ENCODE results near the gene BTBD17. TPM values are rescaled to one million over a fixed set of nuclear protein-coding genes. Genes with fewer than 3 reads are reported as not detected.

The BTBD17 gene
- total RNA-seq, result 8.9 TPM

GRCh38 chr17:74361230-74362068 lies at the start of gene BTBD17:
Gene BTBD17, minus strand, starts transcription at chr17:74361868. Its CDS starts 49 bp downstream, at chr17:74361819.

GRCh38 chr17:74367206-74367605 lies 5.5 kb upstream of the BTBD17 start, which contains the start of gene GPR142:
Gene GPR142, plus strand, starts transcription at chr17:74367506. Its CDS starts 2,035 bp downstream, at chr17:74369541.

GRCh38 chr17:74325743-74326379 lies 35.8 kb downstream of the BTBD17 start, which contains the start of gene KIF19:
Gene KIF19, plus strand, starts transcription at chr17:74326226. Its CDS starts 124 bp downstream, at chr17:74326350.

Other genes starting within 250 kb of the BTBD17 start
- 214 TPM for gene RPL38, start 158.2 kb downstream of the BTBD17 start, total RNA-seq
- gene TTYH2, start 148.3 kb downstream of the BTBD17 start, total RNA-seq, result 52.5 TPM
- gene DNAI2, start 87.6 kb downstream of the BTBD17 start, total RNA-seq, result 0.44 TPM
- 18.6 TPM for gene KIF19, start 35.6 kb downstream of the BTBD17 start, total RNA-seq
- 0.44 TPM for gene GPR142, start 5.6 kb upstream of the BTBD17 start, total RNA-seq
- 23.6 TPM for gene GPRC5C, start 70.2 kb upstream of the BTBD17 start, total RNA-seq
- gene CD300A, start 104.8 kb upstream of the BTBD17 start, total RNA-seq, result 1.8 TPM
- gene CD300LB, start 169.6 kb upstream of the BTBD17 start, total RNA-seq, result 0.71 TPM
- not detected for gene CD300C, start 184.2 kb upstream of the BTBD17 start, total RNA-seq
- not detected for gene CD300H, start 205.6 kb upstream of the BTBD17 start, total RNA-seq
- not detected for gene CD300LD, start 230.4 kb upstream of the BTBD17 start, total RNA-seq